Gastroesophageal sphincter (tissue), 3 donors: ENCODE measurements around the gene COX4I1.

Experiments
- POLR2A ChIP-seq, 2 donors: fragments of 450-650 bp; IDR thresholded peaks; one replicate each; pipeline ENCODE4 v1.6.1; 2017; ENCODE audit warnings: antibody characterized with exemption in 2 of 2, mild to moderate bottlenecking in 2 of 2, moderate library complexity in 1 of 2
- TF ChIP-seq, protein P1 (sequence below), 4 experiments: fragments of 200-600 bp in 2 of 4; fragments of 450-650 bp in 2 of 4; sonication (generic) in 1 of 4; IDR thresholded peaks; one replicate each; pipeline ENCODE4 v1.5.1; 2017 to 2019; ENCODE audit warnings: antibody characterized with exemption in 4 of 4, mild to moderate bottlenecking in 2 of 4, moderate library complexity in 2 of 4

DNA sequence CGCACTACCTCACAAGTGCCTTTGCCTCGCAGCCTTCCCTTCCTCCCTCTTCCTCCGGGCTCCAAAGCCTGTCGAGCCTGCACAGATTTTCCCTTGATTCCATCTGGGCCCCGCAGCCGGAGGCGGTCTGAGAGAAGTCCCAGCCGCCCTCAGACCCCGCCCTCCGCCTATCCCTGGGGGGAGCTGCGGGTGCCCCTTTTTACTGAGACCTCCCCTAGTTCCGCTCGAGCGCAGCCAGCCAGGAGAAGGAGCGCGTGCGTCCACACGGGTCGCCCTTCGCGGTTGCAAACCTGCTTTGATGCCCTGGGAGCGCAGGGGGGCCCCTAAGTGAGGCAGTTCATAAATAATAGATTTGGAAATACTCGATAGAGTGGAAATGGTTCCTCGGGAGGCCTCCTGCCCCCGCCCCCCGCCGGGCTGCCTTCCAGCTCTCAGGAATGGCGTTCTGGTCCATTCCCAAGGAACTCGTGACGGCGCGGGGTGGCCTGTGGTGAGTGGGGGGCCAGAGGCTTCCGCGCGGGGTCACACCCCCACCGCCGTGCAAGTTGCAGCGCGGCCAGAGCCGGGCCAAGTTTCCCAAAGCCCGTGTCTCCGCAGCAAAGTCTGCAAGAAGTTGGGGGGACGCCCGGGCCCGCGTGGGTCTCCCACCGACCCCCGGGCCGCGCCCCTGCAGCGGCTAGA is 49.2 kb upstream of the COX4I1 start:
- TF ChIP-seq, protein P1, sequence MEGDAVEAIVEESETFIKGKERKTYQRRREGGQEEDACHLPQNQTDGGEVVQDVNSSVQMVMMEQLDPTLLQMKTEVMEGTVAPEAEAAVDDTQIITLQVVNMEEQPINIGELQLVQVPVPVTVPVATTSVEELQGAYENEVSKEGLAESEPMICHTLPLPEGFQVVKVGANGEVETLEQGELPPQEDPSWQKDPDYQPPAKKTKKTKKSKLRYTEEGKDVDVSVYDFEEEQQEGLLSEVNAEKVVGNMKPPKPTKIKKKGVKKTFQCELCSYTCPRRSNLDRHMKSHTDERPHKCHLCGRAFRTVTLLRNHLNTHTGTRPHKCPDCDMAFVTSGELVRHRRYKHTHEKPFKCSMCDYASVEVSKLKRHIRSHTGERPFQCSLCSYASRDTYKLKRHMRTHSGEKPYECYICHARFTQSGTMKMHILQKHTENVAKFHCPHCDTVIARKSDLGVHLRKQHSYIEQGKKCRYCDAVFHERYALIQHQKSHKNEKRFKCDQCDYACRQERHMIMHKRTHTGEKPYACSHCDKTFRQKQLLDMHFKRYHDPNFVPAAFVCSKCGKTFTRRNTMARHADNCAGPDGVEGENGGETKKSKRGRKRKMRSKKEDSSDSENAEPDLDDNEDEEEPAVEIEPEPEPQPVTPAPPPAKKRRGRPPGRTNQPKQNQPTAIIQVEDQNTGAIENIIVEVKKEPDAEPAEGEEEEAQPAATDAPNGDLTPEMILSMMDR (IDR thresholded peaks at IDR 0.05), result peak in 1 of 4 experiments; percentile 6
- TF ChIP-seq POLR2A (IDR thresholded peaks at IDR 0.05), result no peak
